Measurements from ENCODE around the gene GRIA3. TPM values are rescaled to one million over a fixed set of nuclear protein-coding genes. Genes with fewer than 3 reads are reported as not detected.

The GRIA3 gene
- total RNA-seq, 1 experiment from 2014 or later = not detected

GRCh38 chrX:123447506-123447905, 263.4 kb downstream of the GRIA3 start:
- Histone ChIP-seq H3K9me3 (ENCODE audit: control insufficient read depth in 1 of 2, insufficient read depth in 1 of 2, low read depth in 1 of 2, low read length in 2 of 2) (no peaks in the 10 kb centered on the region), H2AFZ (ENCODE audit: low read depth, low read length, poor library complexity, severe bottlenecking) (no peak overlapping the region), H4K20me1 (ENCODE audit: insufficient read depth) (no peaks in the 10 kb centered on the region), H3K36me3 (ENCODE audit: control insufficient read depth in 1 of 2, insufficient read depth in 2 of 2, low read length in 2 of 2) (no peaks in the 10 kb centered on the region), H3K4me2 (ENCODE audit: low read length) (no peak overlapping the region), H3K4me1 (ENCODE audit: control insufficient read depth in 1 of 2, insufficient read depth in 2 of 2, low read length in 2 of 2) (no peaks in the 10 kb centered on the region), H3K79me2 (ENCODE audit: insufficient read depth, low read length) (no peaks in the 10 kb centered on the region), H3K9ac (ENCODE audit: low read length) (no peak overlapping the region), H3K27ac (ENCODE audit: low read depth, low read length) (no peak overlapping the region), H3K27me3 (ENCODE audit: insufficient read depth, low read length) (no peaks in the 10 kb centered on the region), H3K9me2 (ENCODE audit: insufficient read depth) (no peaks in the 10 kb centered on the region), H3K4me3 (replicated peaks in 1 of 2; ENCODE audit: low read depth in 1 of 2, low read length in 2 of 2) (no peak overlapping the region)
- DNase-seq (ENCODE audit: low read depth, low spot score) = no peak
- ChIA-PET POLR2A (no interaction called here), CTCF (no interaction called here), RAD21 (ENCODE audit: low non-redundant PET in 1 of 2, low total read pairs in 2 of 2, uncharacterized antibody in 2 of 2, unreplicated experiment in 2 of 2) (no interaction called here)
- BruUV-seq (replicated peaks) = no TSS peak
- intact Hi-C loops (cut with micrococcal nuclease) = no loop called here
- ATAC-seq = no peak
- no peak for TF ChIP-seq ELF1 (IDR thresholded peaks at IDR 0.05; ENCODE audit: borderline replicate concordance, low read depth)
- TF ChIP-seq POLR2AphosphoS5 (IDR thresholded peaks at IDR 0.05; ENCODE audit: low read depth, low read length) = no peak
- TF ChIP-seq ZFX (IDR thresholded peaks at IDR 0.05) = no peak
- TF ChIP-seq SP1 (IDR thresholded peaks at IDR 0.05; ENCODE audit: low read depth) = no peak
- no peak for TF ChIP-seq SIN3A (IDR thresholded peaks at IDR 0.05; ENCODE audit: low read depth)
- TF ChIP-seq CTCF (IDR thresholded peaks at IDR 0.05 in 2 of 3, conservative IDR thresholded peaks at IDR 0.05 in 1 of 3; ENCODE audit: borderline replicate concordance in 1 of 3, insufficient read depth in 1 of 3, low read depth in 2 of 3, low read length in 2 of 3) = no peak
- no peak for TF ChIP-seq CBX3 (IDR thresholded peaks at IDR 0.05; ENCODE audit: low read depth)
- TF ChIP-seq ZBTB33 (IDR thresholded peaks at IDR 0.05; ENCODE audit: extremely low read depth, insufficient replicate concordance, low read length) = no peak
- TF ChIP-seq FOSL1 (IDR thresholded peaks at IDR 0.05; ENCODE audit: low read depth) = no peak
- TF ChIP-seq SRF (IDR thresholded peaks at IDR 0.05; ENCODE audit: low read depth) = no peak
- TF ChIP-seq TCF7L2 (IDR thresholded peaks at IDR 0.05; ENCODE audit: borderline replicate concordance, extremely low read depth, insufficient read depth, insufficient read length) = no peak
- no peak for TF ChIP-seq JUND (IDR thresholded peaks at IDR 0.05)
- TF ChIP-seq EZH2phosphoT487 (IDR thresholded peaks at IDR 0.05; ENCODE audit: borderline replicate concordance) = no peak
- TF ChIP-seq REST (IDR thresholded peaks at IDR 0.05; ENCODE audit: low read depth) = no peak
- TF ChIP-seq POLR2A (IDR thresholded peaks at IDR 0.05; ENCODE audit: borderline replicate concordance, extremely low read depth, insufficient read depth, insufficient read length) = no peak
- no peak for TF ChIP-seq ZNF274 (IDR thresholded peaks at IDR 0.05; ENCODE audit: low read depth, low read length)
- no peak for TF ChIP-seq EGR1 (IDR thresholded peaks at IDR 0.05; ENCODE audit: low read depth)
- no peak for TF ChIP-seq YY1 (IDR thresholded peaks at IDR 0.05; ENCODE audit: extremely low read depth, insufficient replicate concordance, low read depth, low read length)
- no peak for TF ChIP-seq ATF3 (IDR thresholded peaks at IDR 0.05)
